K562 (cell line): ENCODE data around the gene TLE6. TPM values are rescaled to one million over a fixed set of nuclear protein-coding genes. Genes with fewer than 3 reads are reported as not detected.

ENCODE experiments used
- ASH1L ChIP-seq: fragments of 450-650 bp; IDR thresholded peaks from 2 replicates; pipeline ENCODE4 v1.6.1; 2018; ENCODE audit warnings: borderline replicate concordance, mild to moderate bottlenecking, low read depth; ENCODE audit not compliant: partially characterized antibody
- BRF1 ChIP-seq: IDR thresholded peaks from 3 replicates; pipeline ENCODE4 v1.6.1; 2011; ENCODE audit warnings: borderline replicate concordance, mild to moderate bottlenecking; ENCODE audit not compliant: insufficient read length; ENCODE audit errors: extremely low read depth
- DMBX1 ChIP-seq: fragments of 250-450 bp; sonication (Bioruptor Pico); IDR thresholded peaks from 2 replicates; pipeline ENCODE4 v1.8.0; 2022; ENCODE audit warnings: inconsistent platforms, mild to moderate bottlenecking, moderate library complexity, borderline replicate concordance
- ETV5 ChIP-seq: sonication (generic); formaldehyde crosslinking; IDR thresholded peaks from 2 replicates; pipeline ENCODE4 v1.4.0; 2020; ENCODE audit warnings: low read depth, mild to moderate bottlenecking, missing genetic modification reagents
- MTA2 ChIP-seq: fragments of 450-650 bp; IDR thresholded peaks from 2 replicates; pipeline ENCODE4 v1.6.1; 2016; ENCODE audit warnings: low read depth
- POLR2AphosphoS5 ChIP-seq: IDR thresholded peaks from 2 replicates; pipeline ENCODE4 v1.6.1; 2011; ENCODE audit warnings: mild to moderate bottlenecking, low read depth, low read length, moderate library complexity; ENCODE audit not compliant: control insufficient read depth, insufficient read depth
- SLC30A9 ChIP-seq: fragments of 250-450 bp; sonication (Bioruptor Pico); IDR thresholded peaks from 2 replicates; pipeline ENCODE4 v1.8.0; 2022; ENCODE audit warnings: mild to moderate bottlenecking, moderate library complexity
- TBP ChIP-seq: optimal IDR thresholded peaks from 2 replicates; pipeline ENCODE3; 2011; ENCODE audit warnings: low read depth, low read length, improper control_type of control experiment
- ZNF121 ChIP-seq: sonication (generic); formaldehyde crosslinking; conservative IDR thresholded peaks from 2 replicates; pipeline ENCODE4 v1.8.0; 2022; ENCODE audit warnings: missing genetic modification reagents
- ZNF347 ChIP-seq: fragments of 450-650 bp; formaldehyde crosslinking; IDR thresholded peaks from 2 replicates; pipeline ENCODE4 v1.4.0; 2020; ENCODE audit warnings: low read depth, mild to moderate bottlenecking, moderate library complexity
- ZNF408 ChIP-seq: fragments of 250-450 bp; sonication (Bioruptor Pico); IDR thresholded peaks from 2 replicates; pipeline ENCODE4 v1.4.0; 2020; ENCODE audit warnings: low read depth, mild to moderate bottlenecking, moderate library complexity
- ZNF699 ChIP-seq: fragments of 250-450 bp; sonication (Bioruptor Pico); IDR thresholded peaks from 2 replicates; pipeline ENCODE4 v1.8.0; 2021; ENCODE audit warnings: mild to moderate bottlenecking, moderate library complexity; ENCODE audit not compliant: insufficient replicate concordance
- polyA plus RNA-seq, 8 experiments: library from polyadenylated mRNA; depleted of rRNA in 4 of 8; stranded (reverse) in 5 of 8; unstranded in 3 of 8; fragments of >200 nt; fragmentation: Nextera tagmentation in 2 of 8; fragmentation: Illumina TruSeq in 1 of 8; extraction: Ambion mirVana in 2 of 8; extraction: Trizol in 1 of 8; gene quantifications; 2 replicates each; pipeline versions ENCODE4 v1.2.1 to v1.2.3, GENCODE V29; 2011 to 2014; ENCODE audit warnings: inconsistent platforms in 1 of 8, missing spikeins in 1 of 8
- total RNA-seq, 7 experiments: library from RNA; depleted of rRNA in 6 of 7; stranded (reverse); fragments of >200 nt in 6 of 7; fragmentation: Illumina TruSeq in 2 of 7; extraction: Trizol in 2 of 7; gene quantifications; 2 replicates each; pipeline versions ENCODE4 v1.2.1 to v1.2.3, GENCODE V29; 2011 to 2021; ENCODE audit warnings: low replicate concordance in 1 of 7
- TF ChIP-seq, protein P1 (sequence below), 2 experiments: fragments of 450-650 bp in 1 of 2; sonication (generic) in 1 of 2; formaldehyde crosslinking in 1 of 2; IDR thresholded peaks; 2 replicates each; pipeline versions ENCODE4 v1.7.1 to v1.9.0; 2016 to 2022; ENCODE audit warnings: inconsistent platforms in 1 of 2, mild to moderate bottlenecking in 1 of 2, missing genetic modification reagents in 1 of 2
- TF ChIP-seq, protein P2 (sequence below): fragments of 450-650 bp; formaldehyde crosslinking; IDR thresholded peaks from 2 replicates; pipeline ENCODE4 v1.4.0; 2020; ENCODE audit warnings: mild to moderate bottlenecking
- TF ChIP-seq, protein P3 (sequence below): fragments of 250-450 bp; sonication (Bioruptor Pico); IDR thresholded peaks from 2 replicates; pipeline ENCODE4 v1.8.0; 2022; ENCODE audit warnings: inconsistent platforms

The TLE6 gene
- total and polyA plus RNA-seq, 9 of the 15 experiments (the other 6 are each of a cell fraction or from before 2014, with no cell fraction given) = 1.1 to 6.1 (median 2.5) TPM

GRCh38 chr19:2974342-2975041, 2.9 kb upstream of the TLE6 start (continued):
- TF ChIP-seq, protein P1, sequence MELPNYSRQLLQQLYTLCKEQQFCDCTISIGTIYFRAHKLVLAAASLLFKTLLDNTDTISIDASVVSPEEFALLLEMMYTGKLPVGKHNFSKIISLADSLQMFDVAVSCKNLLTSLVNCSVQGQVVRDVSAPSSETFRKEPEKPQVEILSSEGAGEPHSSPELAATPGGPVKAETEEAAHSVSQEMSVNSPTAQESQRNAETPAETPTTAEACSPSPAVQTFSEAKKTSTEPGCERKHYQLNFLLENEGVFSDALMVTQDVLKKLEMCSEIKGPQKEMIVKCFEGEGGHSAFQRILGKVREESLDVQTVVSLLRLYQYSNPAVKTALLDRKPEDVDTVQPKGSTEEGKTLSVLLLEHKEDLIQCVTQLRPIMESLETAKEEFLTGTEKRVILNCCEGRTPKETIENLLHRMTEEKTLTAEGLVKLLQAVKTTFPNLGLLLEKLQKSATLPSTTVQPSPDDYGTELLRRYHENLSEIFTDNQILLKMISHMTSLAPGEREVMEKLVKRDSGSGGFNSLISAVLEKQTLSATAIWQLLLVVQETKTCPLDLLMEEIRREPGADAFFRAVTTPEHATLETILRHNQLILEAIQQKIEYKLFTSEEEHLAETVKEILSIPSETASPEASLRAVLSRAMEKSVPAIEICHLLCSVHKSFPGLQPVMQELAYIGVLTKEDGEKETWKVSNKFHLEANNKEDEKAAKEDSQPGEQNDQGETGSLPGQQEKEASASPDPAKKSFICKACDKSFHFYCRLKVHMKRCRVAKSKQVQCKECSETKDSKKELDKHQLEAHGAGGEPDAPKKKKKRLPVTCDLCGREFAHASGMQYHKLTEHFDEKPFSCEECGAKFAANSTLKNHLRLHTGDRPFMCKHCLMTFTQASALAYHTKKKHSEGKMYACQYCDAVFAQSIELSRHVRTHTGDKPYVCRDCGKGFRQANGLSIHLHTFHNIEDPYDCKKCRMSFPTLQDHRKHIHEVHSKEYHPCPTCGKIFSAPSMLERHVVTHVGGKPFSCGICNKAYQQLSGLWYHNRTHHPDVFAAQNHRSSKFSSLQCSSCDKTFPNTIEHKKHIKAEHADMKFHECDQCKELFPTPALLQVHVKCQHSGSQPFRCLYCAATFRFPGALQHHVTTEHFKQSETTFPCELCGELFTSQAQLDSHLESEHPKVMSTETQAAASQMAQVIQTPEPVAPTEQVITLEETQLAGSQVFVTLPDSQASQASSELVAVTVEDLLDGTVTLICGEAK (IDR thresholded peaks at IDR 0.05) = no peak
- TF ChIP-seq, protein P1 (CRISPR knock-in tag; IDR thresholded peaks at IDR 0.05) = no peak
- TF ChIP-seq DMBX1 (CRISPR knock-in tag) (no peak), ZNF347 (CRISPR knock-in tag) (no peak), SLC30A9 (CRISPR knock-in tag) (no peak), ZNF699 (CRISPR knock-in tag) (no peak), POLR2AphosphoS5 (no peak), ETV5 (no peak), MTA2 (peak; percentile 39; the same call in 1 of the 2 replicates), ZNF408 (CRISPR knock-in tag) (no peak), ASH1L (no peak), ZNF121 (CRISPR knock-in tag) (no peak), TBP (peak; percentile 45), BRF1 (no peak)
- TF ChIP-seq, protein P2, sequence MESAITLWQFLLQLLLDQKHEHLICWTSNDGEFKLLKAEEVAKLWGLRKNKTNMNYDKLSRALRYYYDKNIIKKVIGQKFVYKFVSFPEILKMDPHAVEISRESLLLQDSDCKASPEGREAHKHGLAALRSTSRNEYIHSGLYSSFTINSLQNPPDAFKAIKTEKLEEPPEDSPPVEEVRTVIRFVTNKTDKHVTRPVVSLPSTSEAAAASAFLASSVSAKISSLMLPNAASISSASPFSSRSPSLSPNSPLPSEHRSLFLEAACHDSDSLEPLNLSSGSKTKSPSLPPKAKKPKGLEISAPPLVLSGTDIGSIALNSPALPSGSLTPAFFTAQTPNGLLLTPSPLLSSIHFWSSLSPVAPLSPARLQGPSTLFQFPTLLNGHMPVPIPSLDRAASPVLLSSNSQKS (CRISPR knock-in tag) = no peak
- TF ChIP-seq, protein P3, sequence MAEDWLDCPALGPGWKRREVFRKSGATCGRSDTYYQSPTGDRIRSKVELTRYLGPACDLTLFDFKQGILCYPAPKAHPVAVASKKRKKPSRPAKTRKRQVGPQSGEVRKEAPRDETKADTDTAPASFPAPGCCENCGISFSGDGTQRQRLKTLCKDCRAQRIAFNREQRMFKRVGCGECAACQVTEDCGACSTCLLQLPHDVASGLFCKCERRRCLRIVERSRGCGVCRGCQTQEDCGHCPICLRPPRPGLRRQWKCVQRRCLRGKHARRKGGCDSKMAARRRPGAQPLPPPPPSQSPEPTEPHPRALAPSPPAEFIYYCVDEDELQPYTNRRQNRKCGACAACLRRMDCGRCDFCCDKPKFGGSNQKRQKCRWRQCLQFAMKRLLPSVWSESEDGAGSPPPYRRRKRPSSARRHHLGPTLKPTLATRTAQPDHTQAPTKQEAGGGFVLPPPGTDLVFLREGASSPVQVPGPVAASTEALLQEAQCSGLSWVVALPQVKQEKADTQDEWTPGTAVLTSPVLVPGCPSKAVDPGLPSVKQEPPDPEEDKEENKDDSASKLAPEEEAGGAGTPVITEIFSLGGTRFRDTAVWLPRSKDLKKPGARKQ (CRISPR knock-in tag) = no peak
